IMR-90 (cell line): ENCODE measurements around the gene TMEM92. TPM values are rescaled to one million over a fixed set of nuclear protein-coding genes. Genes with fewer than 3 reads are reported as not detected.
A peak's percentile ranks its signal among the peaks of the same experiment; 100 is the strongest.

ENCODE experiments used
- ATAC-seq: fragments of 200-7000 bp; cut with Tn5 transposase; 2 replicates; pipeline ENCODE4 v1.9.1; 2020; ENCODE audit warnings: low read depth, mild to moderate bottlenecking, moderate library complexity
- BruUV-seq: library from RNA; stranded (reverse); fragments of 400-500 nt; replicated peaks from 2 replicates; lab custom pipeline; 2021; lab: Mats Ljungman, UMichigan
- CTCF ChIA-PET: fragments of 300-600 bp; formaldehyde crosslinking; extraction: SDS; loops from one replicate; lab custom pipeline; 2021; ENCODE audit warnings: antibody characterized with exemption; lab: Yijun Ruan, JAX
- POLR2A ChIA-PET: fragments of 300-600 bp; sonication (Branson Sonifier 250); formaldehyde crosslinking; loops from one replicate; lab custom pipeline; 2022; ENCODE audit warnings: antibody characterized with exemption; ENCODE audit not compliant: unreplicated experiment; lab: Charles Lee
- DNase-seq: peaks from one replicate; pipeline ENCODE4 v3.0.0; 2013
- H2AFZ ChIP-seq: replicated peaks from 2 replicates; pipeline ENCODE3; 2013; ENCODE audit warnings: low read length, mild to moderate bottlenecking; ENCODE audit not compliant: poor library complexity
- H2AK5ac ChIP-seq: 2 replicates; pipeline ENCODE4 v1.6.1; 2013; ENCODE audit warnings: low read depth, low read length, inconsistent platforms
- H2AK9ac ChIP-seq: replicated peaks from 2 replicates; pipeline ENCODE3; 2013; ENCODE audit warnings: mild to moderate bottlenecking, low read depth, low read length, moderate library complexity; ENCODE audit not compliant: poor library complexity
- H2BK120ac ChIP-seq: 2 replicates; pipeline ENCODE4 v1.6.1; 2013; ENCODE audit warnings: low read depth, low read length, inconsistent platforms
- H2BK15ac ChIP-seq: 3 replicates; pipeline ENCODE4 v1.6.1; 2013; ENCODE audit warnings: low read depth, low read length, inconsistent platforms
- H2BK20ac ChIP-seq: 2 replicates; pipeline ENCODE4 v1.6.1; 2013; ENCODE audit warnings: low read depth, mild to moderate bottlenecking, inconsistent platforms, low read length, moderate library complexity
- H2BK5ac ChIP-seq: 2 replicates; pipeline ENCODE4 v1.6.1; 2013; ENCODE audit warnings: mild to moderate bottlenecking, low read depth, low read length, inconsistent platforms; ENCODE audit not compliant: poor library complexity, severe bottlenecking
- H3K14ac ChIP-seq: replicated peaks from 2 replicates; pipeline ENCODE4 v1.6.1; 2013; ENCODE audit warnings: low read depth, low read length, inconsistent platforms
- H3K18ac ChIP-seq: 2 replicates; pipeline ENCODE4 v1.6.1; 2013; ENCODE audit warnings: low read depth, low read length, control low read depth
- H3K23ac ChIP-seq: 2 replicates; pipeline ENCODE4 v1.6.1; 2013; ENCODE audit warnings: low read depth, low read length, inconsistent platforms
- H3K27ac ChIP-seq: 2 replicates; pipeline ENCODE4 v1.5.1; 2013; ENCODE audit warnings: mild to moderate bottlenecking, control low read depth, low read length; ENCODE audit not compliant: insufficient read depth
- H3K27me3 ChIP-seq: 2 replicates; pipeline ENCODE4 v1.6.1; 2013; ENCODE audit warnings: low read length; ENCODE audit not compliant: control insufficient read depth, insufficient read depth
- H3K36me3 ChIP-seq: 2 replicates; pipeline ENCODE4 v1.6.1; 2013; ENCODE audit warnings: low read length, mixed read lengths; ENCODE audit not compliant: control insufficient read depth, insufficient read depth
- H3K4ac ChIP-seq: 2 replicates; pipeline ENCODE4 v1.6.1; 2013; ENCODE audit warnings: low read depth, low read length, inconsistent platforms
- H3K4me1 ChIP-seq: 2 replicates; pipeline ENCODE4 v1.6.1; 2013; ENCODE audit warnings: low read length, mixed read lengths; ENCODE audit not compliant: control insufficient read depth, insufficient read depth
- H3K4me2 ChIP-seq: 2 replicates; pipeline ENCODE4 v1.6.1; 2013; ENCODE audit warnings: low read depth, mild to moderate bottlenecking, control low read depth, low read length, moderate library complexity
- H3K4me3 ChIP-seq: 2 replicates; pipeline ENCODE4 v1.5.1; 2013; ENCODE audit warnings: low read depth, mild to moderate bottlenecking, control low read depth, low read length, moderate library complexity; ENCODE audit not compliant: insufficient read depth
- H3K56ac ChIP-seq: 2 replicates; pipeline ENCODE4 v1.6.1; 2013; ENCODE audit warnings: low read length, inconsistent platforms; ENCODE audit not compliant: insufficient read depth; ENCODE audit errors: extremely low read depth
- H3K79me1 ChIP-seq, 2 experiments: 2 replicates each; pipeline ENCODE4 v1.6.1; 2013; ENCODE audit warnings: low read length in 2 of 2, inconsistent platforms in 1 of 2, low read depth in 1 of 2
- H3K9ac ChIP-seq: 2 replicates; pipeline ENCODE4 v1.6.1; 2013; ENCODE audit warnings: low read depth, low read length, control low read depth
- H3K9me1 ChIP-seq: 2 replicates; pipeline ENCODE4 v1.6.1; 2013; ENCODE audit warnings: low read length, inconsistent platforms; ENCODE audit not compliant: insufficient read depth
- H3K9me3 ChIP-seq: 2 replicates; pipeline ENCODE4 v1.6.1; 2013; ENCODE audit warnings: low read length; ENCODE audit not compliant: control insufficient read depth, insufficient read depth
- H4K20me1 ChIP-seq: 2 replicates; pipeline ENCODE4 v1.6.1; 2013; ENCODE audit warnings: low read length, inconsistent platforms; ENCODE audit not compliant: insufficient read depth
- H4K5ac ChIP-seq: 2 replicates; pipeline ENCODE4 v1.6.1; 2013; ENCODE audit warnings: mild to moderate bottlenecking, low read depth, low read length, control low read depth
- H4K8ac ChIP-seq, 2 experiments: 2 replicates each; pipeline ENCODE4 v1.6.1; 2013; ENCODE audit warnings: low read depth in 2 of 2, low read length in 2 of 2, control low read depth in 1 of 2, inconsistent platforms in 1 of 2
- H4K91ac ChIP-seq: 2 replicates; pipeline ENCODE4 v1.6.1; 2013; ENCODE audit warnings: low read depth, low read length, inconsistent platforms; ENCODE audit not compliant: insufficient read depth
- BHLHE40 ChIP-seq: fragments of 150-350 bp; IDR thresholded peaks from 2 replicates; pipeline ENCODE4 v1.6.1; 2016; ENCODE audit warnings: mild to moderate bottlenecking, low read depth, low read length
- CEBPB ChIP-seq: IDR thresholded peaks from 2 replicates; pipeline ENCODE4 v1.6.1; 2012; ENCODE audit warnings: low read depth, low read length, improper control_type of control experiment
- CHD1 ChIP-seq: IDR thresholded peaks from 2 replicates; pipeline ENCODE4 v1.6.1; 2012; ENCODE audit warnings: low read depth, low read length, improper control_type of control experiment
- FOS ChIP-seq: fragments of 150-350 bp; IDR thresholded peaks from 2 replicates; pipeline ENCODE4 v1.6.1; 2016; ENCODE audit warnings: low read depth, low read length
- MAFK ChIP-seq: IDR thresholded peaks from 2 replicates; pipeline ENCODE4 v1.6.1; 2012; ENCODE audit warnings: low read depth, low read length, improper control_type of control experiment
- MAZ ChIP-seq: IDR thresholded peaks from 2 replicates; pipeline ENCODE4 v1.6.1; 2012; ENCODE audit warnings: low read depth, mild to moderate bottlenecking, low read length, improper control_type of control experiment, moderate library complexity, borderline replicate concordance
- MXI1 ChIP-seq: IDR thresholded peaks from 2 replicates; pipeline ENCODE4 v1.6.1; 2012; ENCODE audit warnings: low read depth, mild to moderate bottlenecking, low read length, moderate library complexity, borderline replicate concordance
- NFE2L2 ChIP-seq: fragments of 150-350 bp; IDR thresholded peaks from 2 replicates; pipeline ENCODE4 v1.6.1; 2016; ENCODE audit warnings: low read depth, mild to moderate bottlenecking, low read length
- RAD21 ChIP-seq: IDR thresholded peaks from 2 replicates; pipeline ENCODE4 v1.6.1; 2012; ENCODE audit warnings: low read length, improper control_type of control experiment
- SMC3 ChIP-seq: fragments of 150-350 bp; IDR thresholded peaks from 2 replicates; pipeline ENCODE4 v1.6.1; 2016; ENCODE audit warnings: low read depth, mild to moderate bottlenecking, antibody characterized with exemption, low read length, moderate library complexity
- WGBS, 2 experiments: methylation state at CpG; one replicate each; pipeline versions ENCODE4 v1.1.5 to v1.1.7; 2013; ENCODE audit warnings: missing lambda C conversion rate in 2 of 2; ENCODE audit not compliant: insufficient read length in 1 of 2; ENCODE audit errors: extremely low coverage in 2 of 2; 5-methylcytosine and 5-hydroxymethylcytosine counted together
- dilution Hi-C: fragments of 300-500 bp; cut with HindIII; formaldehyde crosslinking; loops from one replicate; pipeline ENCODE4 v1.14.3; 2018; ENCODE audit warnings: low sequenced_read_pairs; ENCODE audit not compliant: unreplicated experiment
- in situ Hi-C: fragments of 300-500 bp; cut with MboI; formaldehyde crosslinking; loops from 3 replicates; pipeline ENCODE4 v1.14.3; 2019; ENCODE audit warnings: low sequenced_read_pairs, inconsistent platforms, mixed read lengths
- intact Hi-C: fragments of 100-400 bp; cut with micrococcal nuclease; formaldehyde crosslinking; loops from 2 replicates; pipeline ENCODE4 v1.10.0; 2022
- polyA plus RNA-seq, 3 experiments: library from polyadenylated mRNA; depleted of rRNA; stranded (reverse); fragments of >200 nt; gene quantifications; 2 replicates each; pipeline ENCODE4 v1.2.3, GENCODE V29; 2012; ENCODE audit warnings: low replicate concordance in 1 of 3
- total RNA-seq: library from RNA; depleted of rRNA; stranded (reverse); fragments of >200 nt; gene quantifications from 2 replicates; pipeline ENCODE4 v1.2.3, GENCODE V29; 2012
- TF ChIP-seq, protein P1 (sequence below): fragments of 150-350 bp; IDR thresholded peaks from 2 replicates; pipeline ENCODE4 v1.6.1; 2016; ENCODE audit warnings: low read depth, mild to moderate bottlenecking, low read length, moderate library complexity, borderline replicate concordance
- TF ChIP-seq, protein P2 (sequence below): conservative IDR thresholded peaks from 2 replicates; pipeline ENCODE4 v1.5.1; 2012; ENCODE audit warnings: mild to moderate bottlenecking, low read depth, low read length, improper control_type of control experiment
- TF ChIP-seq, protein P3 (sequence below): fragments of 150-350 bp; IDR thresholded peaks from 2 replicates; pipeline ENCODE4 v1.6.1; 2017; ENCODE audit warnings: mild to moderate bottlenecking, antibody characterized with exemption, low read length, low read depth

The TMEM92 gene
- total and polyA plus RNA-seq, 2 of the 4 experiments (the other 2 are of a cell fraction) = 0.18 to 1.7 TPM

DNA sequence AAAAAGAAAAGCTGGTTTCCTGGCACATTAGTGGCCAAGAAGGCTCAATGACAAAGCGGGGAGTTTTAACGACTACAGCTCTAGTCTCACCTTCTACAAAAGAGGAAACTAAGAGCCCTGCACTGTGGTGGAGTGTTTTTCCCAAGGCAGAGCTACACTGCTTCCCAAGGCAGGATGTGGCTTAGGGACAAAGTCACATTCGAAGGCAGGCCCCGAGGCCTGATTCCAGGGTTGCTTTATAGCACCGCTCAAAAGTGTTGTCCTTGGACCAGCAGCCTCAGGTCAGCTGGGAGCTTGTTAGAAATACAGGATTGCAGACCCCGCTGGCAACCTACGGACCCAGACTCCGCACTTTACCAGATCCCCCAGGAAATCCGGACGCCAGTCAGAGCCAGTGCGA, 23.8 kb downstream of the TMEM92 start:
- H3K4ac ChIP-seq = no peak overlapping the region
- H3K9me3 ChIP-seq = no peaks in the 10 kb centered on the region
- no peak overlapping the region for H2BK120ac ChIP-seq
- no peak overlapping the region for H4K8ac ChIP-seq
- no TSS peak for BruUV-seq
- H2BK20ac ChIP-seq = peak overlapping the region; percentile 62; the same call in 1 of the 2 replicates
- H2BK5ac ChIP-seq = no peak overlapping the region
- peak overlapping the region; percentile 68; the same call in 1 of the 2 replicates for H2AK5ac ChIP-seq
- H2AFZ ChIP-seq = no peak overlapping the region
- DNase-seq = no peak
- in situ Hi-C loops (loop anchor here (5.0 kb wide), 1 partner anchor 206 kb away; no protein-coding TSS in a partner anchor), intact Hi-C loops (no loop called here), dilution Hi-C loops (no loop called here)
- H4K5ac ChIP-seq = no peak overlapping the region
- POLR2A ChIA-PET = interaction anchor here (0.6 kb wide), 1 partner anchor 88 kb away, joined by 3 read pairs; no protein-coding TSS in a partner anchor
- no peaks in the 10 kb centered on the region; the same call in 1 of the 2 replicates for H3K4me1 ChIP-seq
- H3K4me2 ChIP-seq = no peak overlapping the region
- H4K20me1 ChIP-seq = no peaks in the 10 kb centered on the region
- WGBS, 2 experiments = 100% methylated on average over 1 of the region's 11 CpGs; no CpG with 5 or more reads in 1 of the 2 experiments
- no peak overlapping the region for H3K9ac ChIP-seq
- no peaks in the 10 kb centered on the region for H3K79me1 ChIP-seq
- CTCF ChIA-PET = interaction anchor here (0.6 to 8.3 kb wide), 7 partner anchors 9 to 204 kb away, joined by 3 to 54 read pairs (median 5); no protein-coding TSS in a partner anchor
- no peak overlapping the region for H3K27ac ChIP-seq
- H3K14ac ChIP-seq = no peak overlapping the region
- no peak overlapping the region for H2BK15ac ChIP-seq
- H3K23ac ChIP-seq = no peak overlapping the region
- H3K18ac ChIP-seq = no peak overlapping the region
- TF ChIP-seq CEBPB = no peak
- no peak for TF ChIP-seq FOS
- TF ChIP-seq MAFK = no peak
- TF ChIP-seq CHD1 = no peak
- TF ChIP-seq MXI1 = no peak
- no peak for TF ChIP-seq RAD21
- no peak for TF ChIP-seq SMC3
- TF ChIP-seq MAZ = no peak
- TF ChIP-seq, protein P1, sequence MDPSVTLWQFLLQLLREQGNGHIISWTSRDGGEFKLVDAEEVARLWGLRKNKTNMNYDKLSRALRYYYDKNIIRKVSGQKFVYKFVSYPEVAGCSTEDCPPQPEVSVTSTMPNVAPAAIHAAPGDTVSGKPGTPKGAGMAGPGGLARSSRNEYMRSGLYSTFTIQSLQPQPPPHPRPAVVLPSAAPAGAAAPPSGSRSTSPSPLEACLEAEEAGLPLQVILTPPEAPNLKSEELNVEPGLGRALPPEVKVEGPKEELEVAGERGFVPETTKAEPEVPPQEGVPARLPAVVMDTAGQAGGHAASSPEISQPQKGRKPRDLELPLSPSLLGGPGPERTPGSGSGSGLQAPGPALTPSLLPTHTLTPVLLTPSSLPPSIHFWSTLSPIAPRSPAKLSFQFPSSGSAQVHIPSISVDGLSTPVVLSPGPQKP = no peak
- TF ChIP-seq, protein P2, sequence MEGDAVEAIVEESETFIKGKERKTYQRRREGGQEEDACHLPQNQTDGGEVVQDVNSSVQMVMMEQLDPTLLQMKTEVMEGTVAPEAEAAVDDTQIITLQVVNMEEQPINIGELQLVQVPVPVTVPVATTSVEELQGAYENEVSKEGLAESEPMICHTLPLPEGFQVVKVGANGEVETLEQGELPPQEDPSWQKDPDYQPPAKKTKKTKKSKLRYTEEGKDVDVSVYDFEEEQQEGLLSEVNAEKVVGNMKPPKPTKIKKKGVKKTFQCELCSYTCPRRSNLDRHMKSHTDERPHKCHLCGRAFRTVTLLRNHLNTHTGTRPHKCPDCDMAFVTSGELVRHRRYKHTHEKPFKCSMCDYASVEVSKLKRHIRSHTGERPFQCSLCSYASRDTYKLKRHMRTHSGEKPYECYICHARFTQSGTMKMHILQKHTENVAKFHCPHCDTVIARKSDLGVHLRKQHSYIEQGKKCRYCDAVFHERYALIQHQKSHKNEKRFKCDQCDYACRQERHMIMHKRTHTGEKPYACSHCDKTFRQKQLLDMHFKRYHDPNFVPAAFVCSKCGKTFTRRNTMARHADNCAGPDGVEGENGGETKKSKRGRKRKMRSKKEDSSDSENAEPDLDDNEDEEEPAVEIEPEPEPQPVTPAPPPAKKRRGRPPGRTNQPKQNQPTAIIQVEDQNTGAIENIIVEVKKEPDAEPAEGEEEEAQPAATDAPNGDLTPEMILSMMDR = no peak
- no peak for TF ChIP-seq NFE2L2
- TF ChIP-seq, protein P3, sequence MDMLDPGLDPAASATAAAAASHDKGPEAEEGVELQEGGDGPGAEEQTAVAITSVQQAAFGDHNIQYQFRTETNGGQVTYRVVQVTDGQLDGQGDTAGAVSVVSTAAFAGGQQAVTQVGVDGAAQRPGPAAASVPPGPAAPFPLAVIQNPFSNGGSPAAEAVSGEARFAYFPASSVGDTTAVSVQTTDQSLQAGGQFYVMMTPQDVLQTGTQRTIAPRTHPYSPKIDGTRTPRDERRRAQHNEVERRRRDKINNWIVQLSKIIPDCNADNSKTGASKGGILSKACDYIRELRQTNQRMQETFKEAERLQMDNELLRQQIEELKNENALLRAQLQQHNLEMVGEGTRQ = no peak
- TF ChIP-seq BHLHE40 = no peak
- no peaks in the 10 kb centered on the region for H3K27me3 ChIP-seq
- no peaks in the 10 kb centered on the region for H3K9me1 ChIP-seq
- no peak for ATAC-seq
- H3K4me3 ChIP-seq = no peak overlapping the region
- no peak overlapping the region for H4K91ac ChIP-seq
- H2AK9ac ChIP-seq = no peak overlapping the region
- no peaks in the 10 kb centered on the region for H3K36me3 ChIP-seq
- H3K56ac ChIP-seq = no peak overlapping the region
